C4-2B (cell line): Measurements from ENCODE around the gene BIN1.

Experiments
- H3K27ac ChIP-seq: fragments of 450-650 bp; 2 replicates; pipeline ENCODE4 v1.5.1; 2017
- ZFX ChIP-seq: fragments of 450-650 bp; IDR thresholded peaks from 2 replicates; pipeline ENCODE4 v1.6.1; 2017
- TF ChIP-seq, protein P1 (sequence below): fragments of 450-650 bp; conservative IDR thresholded peaks from 2 replicates; pipeline ENCODE4 v1.5.1; 2017; ENCODE audit warnings: mild to moderate bottlenecking

BIN1 gene

DNA sequence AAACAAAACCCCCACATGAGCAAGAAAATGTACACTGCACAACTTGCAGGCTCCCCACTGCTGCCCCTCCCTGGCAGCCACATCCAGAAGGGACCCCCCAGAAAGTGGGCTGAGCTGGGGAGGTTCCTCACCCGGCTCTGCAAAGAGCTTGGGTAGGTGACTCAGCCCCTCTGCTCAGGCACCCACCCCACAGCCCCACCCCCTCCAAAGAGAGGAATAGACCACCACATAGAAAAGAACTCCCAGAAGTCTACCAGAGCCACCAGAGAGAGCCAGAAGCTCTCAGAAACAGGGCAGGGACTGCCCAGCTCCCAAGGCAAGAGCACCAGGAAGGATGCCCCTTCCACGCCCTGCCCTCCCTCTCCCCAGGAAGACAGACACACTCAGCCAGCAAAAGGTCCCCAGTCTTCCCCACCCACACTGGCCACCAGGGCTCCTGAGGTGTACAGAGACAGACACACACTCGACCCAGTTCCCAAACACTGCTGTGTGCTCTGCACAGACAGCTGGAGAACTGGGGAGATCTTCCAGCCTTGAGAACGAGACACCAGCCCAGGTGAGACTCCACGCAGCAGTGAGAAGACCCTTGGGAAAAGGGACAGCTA is 28.2 kb downstream of the BIN1 start:
- H3K27ac ChIP-seq, result no peak overlapping the region
- TF ChIP-seq ZFX, result no peak
- TF ChIP-seq, protein P1, sequence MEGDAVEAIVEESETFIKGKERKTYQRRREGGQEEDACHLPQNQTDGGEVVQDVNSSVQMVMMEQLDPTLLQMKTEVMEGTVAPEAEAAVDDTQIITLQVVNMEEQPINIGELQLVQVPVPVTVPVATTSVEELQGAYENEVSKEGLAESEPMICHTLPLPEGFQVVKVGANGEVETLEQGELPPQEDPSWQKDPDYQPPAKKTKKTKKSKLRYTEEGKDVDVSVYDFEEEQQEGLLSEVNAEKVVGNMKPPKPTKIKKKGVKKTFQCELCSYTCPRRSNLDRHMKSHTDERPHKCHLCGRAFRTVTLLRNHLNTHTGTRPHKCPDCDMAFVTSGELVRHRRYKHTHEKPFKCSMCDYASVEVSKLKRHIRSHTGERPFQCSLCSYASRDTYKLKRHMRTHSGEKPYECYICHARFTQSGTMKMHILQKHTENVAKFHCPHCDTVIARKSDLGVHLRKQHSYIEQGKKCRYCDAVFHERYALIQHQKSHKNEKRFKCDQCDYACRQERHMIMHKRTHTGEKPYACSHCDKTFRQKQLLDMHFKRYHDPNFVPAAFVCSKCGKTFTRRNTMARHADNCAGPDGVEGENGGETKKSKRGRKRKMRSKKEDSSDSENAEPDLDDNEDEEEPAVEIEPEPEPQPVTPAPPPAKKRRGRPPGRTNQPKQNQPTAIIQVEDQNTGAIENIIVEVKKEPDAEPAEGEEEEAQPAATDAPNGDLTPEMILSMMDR, result no peak

DNA sequence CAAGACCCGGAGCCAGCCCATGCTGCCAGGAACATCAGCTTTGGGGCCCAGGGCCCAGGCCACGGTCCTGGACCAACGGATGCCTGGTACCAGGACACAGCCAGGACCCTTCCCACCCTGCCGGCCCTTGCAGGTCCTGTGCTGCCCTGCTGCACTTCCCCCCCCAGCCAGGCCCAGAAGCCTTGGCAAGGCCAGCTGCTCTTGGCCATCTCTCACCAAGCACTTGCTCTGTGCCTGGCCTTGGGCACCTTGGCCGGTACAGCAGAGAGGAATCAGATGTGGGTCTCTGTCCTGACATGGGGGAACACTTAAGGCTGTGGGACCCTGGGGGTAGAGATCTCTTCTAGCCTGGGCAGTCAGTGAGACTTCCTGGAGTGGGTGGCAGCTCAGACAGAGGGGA is 28.9 kb downstream of the BIN1 start:
- no peak overlapping the region for H3K27ac ChIP-seq
- TF ChIP-seq ZFX, result no peak
- TF ChIP-seq, protein P1, result no peak

DNA sequence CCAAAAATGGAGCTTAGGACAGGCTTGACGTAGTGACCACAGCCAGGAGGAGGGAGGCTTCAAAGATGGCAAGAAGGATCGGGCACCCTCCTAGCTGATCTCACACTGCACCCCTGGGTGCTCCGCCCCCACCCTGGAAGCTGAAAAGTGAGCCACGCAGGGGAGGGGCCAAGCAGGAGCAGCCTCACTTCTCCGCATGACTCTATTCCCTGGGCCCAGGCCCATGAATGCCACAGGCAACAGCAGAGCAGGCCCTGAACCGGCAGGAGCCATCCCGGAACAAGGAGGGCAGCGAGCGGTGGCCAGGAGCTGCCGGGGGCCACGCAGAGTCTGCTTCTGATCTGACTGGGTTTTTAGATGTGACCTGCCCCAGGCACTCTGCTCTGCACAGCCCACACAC is 30.0 kb downstream of the BIN1 start:
- no peak for TF ChIP-seq ZFX
- TF ChIP-seq, protein P1, result no peak
- no peak overlapping the region for H3K27ac ChIP-seq

DNA sequence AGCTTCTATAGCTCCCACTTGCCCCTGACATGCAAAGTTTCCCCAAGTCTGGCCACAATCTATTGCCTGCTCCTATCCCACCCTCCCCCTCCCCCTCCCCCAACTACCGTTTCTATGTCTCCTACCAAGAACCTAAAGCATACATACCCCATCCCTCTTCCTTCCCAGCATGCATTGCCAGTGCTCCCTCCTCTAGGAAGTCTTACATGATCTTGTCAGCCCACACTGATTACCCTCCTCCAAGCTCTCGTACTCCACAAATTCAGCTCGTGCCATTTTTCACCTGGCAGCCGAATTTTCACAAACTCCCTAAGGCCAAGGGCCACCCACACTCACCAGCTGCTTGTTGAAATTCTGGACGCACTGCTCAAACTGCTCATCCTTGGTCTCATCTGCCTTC is 30.7 kb downstream of the BIN1 start:
- TF ChIP-seq, protein P1, result no peak
- TF ChIP-seq ZFX, result no peak
- no peak overlapping the region for H3K27ac ChIP-seq

DNA sequence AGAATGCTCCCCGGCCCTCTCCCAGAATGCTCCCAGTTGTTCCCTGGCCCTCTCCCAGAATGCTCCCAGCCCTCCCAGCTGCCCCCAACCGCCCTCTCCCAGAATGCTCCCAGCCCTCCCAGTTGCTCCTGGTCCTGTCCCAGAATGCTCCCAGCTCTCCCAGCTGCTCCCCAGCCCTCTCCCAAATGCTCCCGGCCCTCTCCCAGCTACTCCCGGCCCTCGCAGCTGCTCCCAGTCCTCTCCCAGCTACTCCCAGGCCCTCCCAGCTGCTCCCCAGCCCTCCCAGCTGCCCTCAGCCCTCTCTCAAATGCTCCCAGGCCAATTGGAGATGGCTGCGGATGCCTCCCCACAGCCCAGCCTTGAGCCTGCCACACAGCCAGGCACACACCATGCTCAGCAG is 31.1 kb downstream of the BIN1 start:
- H3K27ac ChIP-seq, result no peak overlapping the region
- TF ChIP-seq ZFX, result no peak
- TF ChIP-seq, protein P1, result no peak

DNA sequence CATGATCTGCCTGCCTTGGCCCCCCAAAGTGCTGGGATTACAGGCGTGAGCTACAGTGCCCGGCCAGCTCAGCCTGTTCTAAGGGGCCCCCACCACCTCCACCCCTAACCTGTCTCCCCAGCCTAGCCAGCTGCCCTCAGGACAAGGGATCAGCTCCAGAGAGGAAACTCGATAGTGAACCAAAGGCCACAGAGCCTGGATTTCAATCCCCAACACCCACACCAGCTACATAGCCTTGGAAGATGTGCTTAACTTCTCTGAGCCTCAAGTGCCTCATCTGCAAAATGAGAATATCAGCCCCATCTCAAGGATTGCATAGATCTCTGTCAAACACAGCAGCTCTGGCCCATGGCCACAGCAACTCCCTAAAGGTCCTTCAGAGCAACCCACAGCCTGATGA is 32.0 kb downstream of the BIN1 start:
- no peak overlapping the region for H3K27ac ChIP-seq
- TF ChIP-seq ZFX, result no peak
- TF ChIP-seq, protein P1, result no peak

DNA sequence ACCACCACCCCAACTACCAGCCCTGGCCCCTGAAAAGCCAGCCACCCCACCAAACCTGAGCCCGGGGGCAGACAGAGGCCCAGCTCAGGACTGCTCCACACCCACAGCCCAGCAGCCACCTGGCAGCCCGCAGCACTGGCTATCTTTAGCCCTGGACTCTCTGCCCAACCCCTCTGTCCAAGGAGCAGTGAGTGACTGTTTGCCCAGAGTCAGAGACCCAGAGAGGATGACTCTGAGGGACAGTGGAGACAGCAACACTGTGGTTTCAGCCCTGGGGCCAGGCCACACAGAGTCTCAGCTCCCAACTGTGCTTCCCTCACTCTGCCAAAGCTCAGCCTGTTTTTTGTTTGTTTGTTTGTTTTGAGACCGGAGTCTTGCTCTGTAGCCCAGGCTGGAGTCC is 32.6 kb downstream of the BIN1 start:
- no peak overlapping the region for H3K27ac ChIP-seq
- TF ChIP-seq, protein P1, result no peak
